GM18858 (cell line): ENCODE measurements around the gene TEP1.

ENCODE experiments used
- ATAC-seq: cut with Tn5 transposase; IDR thresholded peaks from one replicate; pipeline ENCODE4 v1.9.1; 2021; ENCODE audit not compliant: unreplicated experiment

TEP1 gene

DNA sequence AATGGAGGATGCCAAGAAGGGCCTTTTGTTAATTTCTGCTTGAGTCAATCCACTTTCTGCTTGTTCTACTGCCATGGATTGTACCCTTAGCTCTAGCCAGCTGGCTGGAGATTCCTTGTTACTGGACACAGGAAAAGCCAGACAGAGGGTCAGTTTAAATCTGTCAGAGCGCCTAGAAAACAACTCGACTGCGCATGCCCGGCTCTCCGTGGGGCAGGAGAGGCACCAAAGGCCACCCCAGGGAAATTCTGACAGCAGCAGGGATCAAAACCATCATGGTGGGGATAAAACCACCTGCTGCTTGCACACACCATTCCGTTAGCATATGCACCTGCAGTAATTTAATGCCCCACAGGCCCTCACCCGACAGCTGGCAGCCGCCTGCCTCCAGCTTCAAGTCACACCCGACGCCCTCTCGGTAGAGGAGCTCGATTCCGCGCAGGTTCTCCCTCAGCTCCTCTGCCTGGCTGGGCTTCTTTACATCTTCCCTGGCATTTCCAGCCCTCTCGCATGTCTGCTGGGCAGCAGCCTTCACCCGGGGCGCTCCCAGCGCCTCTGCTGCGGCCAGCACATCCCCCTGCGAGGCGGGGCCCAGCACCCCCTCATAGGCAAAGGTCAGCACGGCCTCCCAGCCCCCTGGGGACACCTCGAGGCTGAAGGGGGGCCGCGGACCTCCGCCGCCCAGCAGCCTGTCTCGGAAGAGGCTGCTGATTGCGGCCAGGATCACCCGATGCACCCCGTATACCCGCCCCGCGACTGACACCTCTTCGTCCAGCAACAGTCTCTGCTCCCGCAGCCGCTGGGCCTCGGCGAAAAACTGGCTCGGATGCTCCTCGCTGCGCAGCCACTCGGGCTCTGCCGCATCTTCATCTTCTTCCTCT is 21.6 kb upstream of the TEP1 start:
- no peak for ATAC-seq

DNA sequence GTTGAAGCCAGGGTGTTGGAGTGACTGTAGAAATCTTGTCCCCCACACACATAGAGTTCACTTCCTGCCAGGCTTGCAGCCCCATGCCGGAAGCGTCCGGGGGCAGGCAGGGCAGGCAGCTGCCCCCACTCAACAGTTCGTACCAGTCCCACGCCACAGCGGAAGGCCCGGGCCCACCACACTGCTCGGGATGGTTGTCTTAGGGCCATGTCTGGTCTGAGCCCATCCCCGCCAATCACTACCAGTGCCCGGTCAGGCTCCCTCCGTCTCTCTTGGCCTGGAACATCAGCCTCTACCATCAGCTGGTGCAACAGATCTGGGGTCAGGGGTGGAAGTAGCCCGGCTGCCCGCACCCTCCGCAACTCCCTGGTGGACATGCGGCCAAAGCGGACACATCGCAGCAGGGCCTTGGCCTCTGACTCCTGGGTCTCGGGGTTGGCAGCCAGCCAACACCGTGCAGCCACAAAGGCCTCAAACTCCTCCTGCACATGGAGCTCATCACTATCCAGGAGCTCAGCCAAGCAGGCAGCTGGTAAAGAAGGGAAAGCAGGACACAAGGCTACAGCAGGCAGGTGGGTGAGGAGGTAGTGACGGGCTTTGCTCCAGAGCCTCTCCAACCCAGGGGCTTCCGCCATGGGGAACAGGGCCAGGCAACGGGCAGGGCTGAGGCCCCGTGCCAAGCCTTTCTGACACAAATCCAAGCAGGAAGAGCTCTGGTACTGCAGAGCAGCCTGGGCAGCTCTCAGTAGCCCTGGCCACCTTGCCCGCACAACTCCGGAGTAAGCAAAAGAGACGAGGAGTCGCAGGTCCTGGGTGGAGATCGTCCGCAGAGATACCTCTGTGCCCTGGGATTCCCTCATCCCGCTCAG is 16.7 kb upstream of the TEP1 start:
- ATAC-seq, result no peak

DNA sequence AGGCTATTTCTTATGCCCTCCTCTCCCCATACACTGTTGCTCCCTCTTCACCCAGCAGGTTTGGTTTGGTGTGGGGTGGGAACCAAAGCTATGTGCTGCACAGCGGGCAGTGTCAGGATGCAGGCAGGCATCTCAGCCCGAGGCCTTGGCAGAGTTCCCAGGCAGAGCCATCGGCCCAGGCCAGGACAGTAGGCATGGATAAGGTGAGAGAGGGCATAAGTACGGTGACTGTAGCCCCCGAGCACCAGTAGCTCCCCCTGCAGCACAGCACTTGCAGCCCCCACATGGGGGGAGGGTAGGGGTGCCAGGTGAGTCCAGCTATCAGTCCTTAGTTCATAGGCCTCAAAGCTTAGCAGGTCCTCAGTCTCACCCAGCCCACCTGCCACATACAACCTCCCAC is 15.5 kb upstream of the TEP1 start:
- ATAC-seq, result no peak

DNA sequence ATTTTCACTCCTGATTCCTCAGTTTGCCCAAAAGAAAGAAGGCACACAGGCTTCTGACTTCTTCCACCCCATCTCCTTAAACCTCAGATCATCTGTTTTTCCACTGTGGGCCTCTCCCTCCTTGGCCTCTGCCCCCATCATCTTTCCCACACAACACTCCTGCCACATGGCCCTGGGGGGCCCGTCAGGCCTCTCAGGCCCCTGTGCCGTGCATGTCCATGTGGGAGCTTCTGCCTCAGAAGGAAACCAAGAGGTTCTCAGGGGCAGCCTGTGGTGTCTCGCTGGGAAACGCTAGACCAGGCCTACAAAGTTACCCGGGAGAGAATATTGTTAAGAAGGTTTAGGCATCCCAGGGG is 14.7 kb upstream of the TEP1 start:
- ATAC-seq, result peak; percentile 22

DNA sequence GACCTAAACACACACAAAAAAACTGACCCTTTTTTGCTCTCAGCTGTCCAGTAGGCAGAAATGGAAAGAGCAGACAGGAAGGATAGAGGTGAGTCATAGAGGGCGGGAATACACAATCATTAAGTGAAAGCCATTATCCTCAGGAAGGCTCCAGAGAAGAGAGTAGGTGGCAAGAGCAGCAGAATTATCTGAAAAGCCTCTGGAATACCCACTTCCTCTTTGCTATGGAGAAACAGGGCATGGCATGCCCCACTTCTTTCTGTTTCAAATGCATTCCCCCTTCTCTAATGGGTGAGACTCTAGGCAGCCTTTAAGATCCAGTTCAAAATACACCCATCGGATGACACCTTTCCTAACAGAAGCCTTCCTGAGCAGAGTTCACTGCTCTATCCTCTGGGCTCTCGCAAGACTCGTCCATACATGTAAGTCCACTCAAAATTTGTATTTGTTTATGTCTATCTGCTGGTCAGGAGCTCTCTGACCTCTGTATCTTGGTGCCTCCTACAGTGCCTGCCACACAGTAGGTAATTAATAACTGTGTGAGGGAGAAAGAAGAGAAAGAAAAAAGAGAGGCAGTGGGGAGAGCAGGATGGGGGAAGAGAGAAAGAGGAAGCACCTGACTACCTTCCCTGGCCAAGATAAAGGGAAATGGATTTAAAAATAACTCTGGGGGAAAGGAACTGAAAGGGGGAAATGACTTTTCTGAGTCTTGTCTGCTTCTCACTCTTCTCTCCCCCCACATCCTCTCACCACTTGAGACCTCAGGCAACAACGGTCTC is 14.1 kb upstream of the TEP1 start:
- peak; percentile 71 for ATAC-seq

DNA sequence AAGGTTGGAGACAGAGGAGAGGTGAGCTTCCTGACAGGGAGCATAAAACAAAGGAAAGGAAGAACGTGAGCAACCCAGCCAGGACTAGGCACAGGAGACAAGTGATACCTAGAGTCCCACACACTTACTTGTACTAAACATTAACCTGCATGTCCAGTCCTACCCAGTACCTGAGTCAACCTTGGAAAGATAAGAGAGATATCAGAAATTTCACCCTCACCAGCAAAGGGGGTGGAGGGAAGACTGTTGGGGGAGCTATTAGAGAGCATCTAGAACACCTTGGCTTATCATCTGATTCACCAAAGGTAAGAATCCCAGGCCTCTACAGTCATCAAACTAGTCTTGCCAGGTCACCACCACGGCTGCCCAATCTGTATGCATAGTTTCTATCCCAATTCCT is 11.6 kb upstream of the TEP1 start:
- no peak for ATAC-seq

DNA sequence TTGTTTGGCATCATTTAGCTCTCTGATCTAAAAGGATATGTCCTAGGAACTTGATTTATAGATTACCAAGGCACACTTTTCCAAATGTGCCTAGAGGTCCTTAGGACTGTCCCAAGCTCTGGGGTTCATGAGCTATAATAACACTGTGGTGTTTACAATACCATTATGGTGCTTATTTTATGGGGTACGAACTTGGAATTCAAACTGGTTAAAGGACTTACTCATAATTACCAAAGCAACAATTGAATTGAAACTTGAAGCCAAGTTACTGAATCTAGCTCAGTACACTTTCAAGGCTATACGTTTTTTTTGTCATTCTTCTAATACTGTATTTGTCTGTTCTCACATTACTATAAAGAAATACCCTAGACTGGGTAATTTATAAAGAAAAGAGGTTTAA is 9.6 kb upstream of the TEP1 start:
- ATAC-seq, result no peak

DNA sequence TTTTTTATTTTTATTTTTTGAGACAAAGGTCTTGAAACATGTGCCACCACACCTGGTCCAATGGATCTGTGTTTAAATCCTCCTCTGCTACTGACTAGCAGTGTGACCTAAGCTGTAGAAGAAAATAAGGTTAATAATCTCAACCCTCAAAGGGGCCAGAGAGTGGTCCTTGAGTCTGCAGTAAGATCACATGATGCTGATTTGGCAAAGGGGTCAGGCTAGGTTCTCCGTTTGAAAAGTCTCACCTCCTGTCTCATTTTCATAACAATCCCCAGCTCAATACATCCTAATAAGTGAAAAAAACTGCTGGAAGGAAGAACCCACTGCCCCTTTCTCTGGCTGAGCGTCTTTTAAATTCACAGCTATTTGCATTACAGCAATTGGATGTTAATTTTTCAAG is 8.0 kb upstream of the TEP1 start:
- ATAC-seq, result no peak

DNA sequence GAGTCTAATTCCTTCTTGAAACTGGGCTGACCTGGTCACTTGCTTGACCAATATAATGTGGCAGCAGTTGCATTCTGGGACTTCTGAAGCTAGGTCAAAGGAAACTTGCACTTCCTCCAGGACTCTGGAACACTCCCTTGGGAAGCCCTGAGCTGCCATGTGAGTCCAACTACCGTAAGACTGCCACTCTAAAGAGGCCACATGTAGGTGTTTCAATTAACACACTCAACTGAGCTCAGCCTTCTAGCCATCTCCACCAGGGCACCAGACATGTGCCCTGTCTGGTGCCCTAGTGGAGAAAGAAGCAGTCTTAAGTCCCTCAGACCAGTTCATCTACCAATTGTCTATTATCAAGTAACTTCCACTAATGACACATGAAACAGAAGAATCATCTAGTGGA is 6.1 kb upstream of the TEP1 start:
- ATAC-seq, result no peak

DNA sequence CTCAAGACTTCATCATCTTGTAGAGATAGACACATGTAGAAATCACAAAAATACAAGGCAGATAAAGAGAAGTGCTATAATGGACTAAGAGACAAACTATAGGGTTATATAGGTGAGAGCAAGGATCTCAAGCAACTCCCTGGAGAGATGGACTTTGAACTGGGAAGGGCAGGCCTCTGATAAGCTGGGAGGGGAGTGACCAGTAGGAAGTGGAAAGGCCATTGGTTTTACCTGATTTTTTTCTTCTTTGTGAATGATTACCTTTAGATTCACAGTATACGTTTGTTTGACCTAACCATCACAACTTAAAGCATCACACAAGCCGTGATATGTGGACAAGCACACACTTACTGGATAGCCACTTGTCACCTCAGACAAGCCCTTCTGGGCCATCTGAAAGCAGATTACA is 5.2 kb upstream of the TEP1 start:
- ATAC-seq, result no peak

DNA sequence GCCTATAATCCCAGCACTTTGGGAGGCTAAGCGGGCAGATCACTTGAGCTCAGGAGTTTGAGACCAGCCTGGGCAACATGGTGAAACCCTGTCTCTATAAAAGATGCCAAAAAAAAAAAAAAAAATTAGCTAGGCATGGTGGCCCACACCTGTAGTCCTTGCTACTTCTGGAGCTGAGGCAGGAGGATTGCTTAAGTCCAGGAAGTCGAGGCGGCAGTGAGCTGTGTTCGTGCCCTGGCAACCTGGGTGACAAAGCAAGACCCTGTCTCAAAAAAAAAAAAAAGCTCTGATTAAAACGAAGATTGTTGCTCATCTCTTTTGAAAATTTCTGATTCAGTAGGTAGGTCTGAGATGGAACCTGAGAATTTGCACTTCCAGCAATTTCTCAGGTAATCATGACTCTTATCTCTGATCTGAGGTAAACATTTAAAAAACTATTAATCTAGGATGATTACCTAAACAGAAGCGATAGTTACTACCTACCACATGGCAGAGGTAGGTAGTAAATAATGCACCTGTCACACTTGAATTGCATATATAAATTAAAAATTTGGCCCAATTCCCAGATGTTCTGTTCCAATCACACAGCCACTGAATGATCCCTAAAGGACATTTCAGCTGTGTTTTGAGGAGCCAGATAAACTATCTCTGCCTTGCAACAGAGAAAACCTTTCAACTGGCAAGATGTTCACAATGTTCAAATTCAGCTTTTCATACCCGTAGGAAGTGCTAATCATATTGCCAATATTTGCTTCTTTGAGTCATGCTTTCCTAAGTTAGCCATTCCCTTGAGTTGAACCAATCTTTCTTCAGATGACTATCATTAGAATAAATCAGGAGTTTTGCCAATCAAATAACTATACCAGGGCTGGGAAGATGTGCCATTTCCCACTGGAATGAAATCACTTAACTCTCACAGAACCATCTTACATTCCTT is 4.2 kb upstream of the TEP1 start:
- no peak for ATAC-seq

DNA sequence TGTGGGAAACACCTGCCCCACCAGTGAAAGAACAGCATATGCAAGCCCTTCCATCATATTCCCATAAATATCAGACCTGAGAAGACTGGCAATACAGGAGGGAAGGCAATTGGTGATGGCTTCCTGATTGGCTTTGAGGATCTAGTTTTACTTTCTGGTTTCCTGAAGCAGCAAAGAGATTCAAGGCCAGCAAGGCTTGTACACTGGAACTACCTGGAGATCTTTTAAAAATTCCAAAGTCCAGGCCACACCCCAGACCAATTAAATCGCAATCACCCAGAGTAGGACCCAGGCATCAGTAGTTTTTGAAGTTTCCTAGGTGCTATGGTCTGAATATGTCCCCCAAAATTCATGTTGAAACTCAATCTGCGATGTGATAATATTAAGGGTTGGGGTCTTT is 2.9 kb upstream of the TEP1 start:
- no peak for ATAC-seq

DNA sequence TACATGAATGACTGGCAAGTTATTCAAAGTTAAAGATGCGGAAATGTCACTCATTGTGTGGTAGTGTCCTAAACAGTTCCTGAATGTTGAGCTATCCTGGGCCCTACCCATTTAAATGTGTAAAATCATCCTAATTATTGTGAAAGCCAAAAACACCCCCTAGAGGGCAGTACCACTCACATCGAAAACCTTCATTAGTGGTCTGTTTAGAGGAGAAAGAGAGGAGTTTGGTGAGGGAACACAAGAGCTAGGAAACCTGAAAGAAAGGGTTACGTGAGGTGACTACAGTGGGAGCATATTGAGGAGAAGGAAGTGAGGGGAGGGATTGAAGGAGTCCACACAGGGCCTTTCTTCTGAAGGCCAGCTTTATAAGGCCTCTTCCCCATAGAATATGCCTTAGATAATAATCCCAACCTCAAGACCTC is 2.5 kb upstream of the TEP1 start:
- peak; percentile 34 for ATAC-seq

DNA sequence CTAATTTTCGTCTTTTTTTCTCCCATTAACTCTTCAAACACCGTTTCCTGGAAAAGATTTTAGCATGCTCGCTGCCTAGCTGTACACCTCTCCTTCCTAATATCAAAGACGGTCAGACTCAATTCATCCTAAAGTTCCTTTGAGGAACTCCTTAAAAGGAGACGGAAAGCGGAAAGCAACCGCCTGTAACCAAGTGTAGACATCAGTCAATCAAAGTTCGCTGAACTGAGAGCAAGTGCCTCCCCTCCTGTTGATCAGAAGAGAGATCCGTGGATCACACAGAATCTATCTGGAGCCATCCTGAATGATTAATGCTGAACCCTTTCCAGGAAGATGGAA is 412 bp upstream of the TEP1 start:
- ATAC-seq, result no peak

DNA sequence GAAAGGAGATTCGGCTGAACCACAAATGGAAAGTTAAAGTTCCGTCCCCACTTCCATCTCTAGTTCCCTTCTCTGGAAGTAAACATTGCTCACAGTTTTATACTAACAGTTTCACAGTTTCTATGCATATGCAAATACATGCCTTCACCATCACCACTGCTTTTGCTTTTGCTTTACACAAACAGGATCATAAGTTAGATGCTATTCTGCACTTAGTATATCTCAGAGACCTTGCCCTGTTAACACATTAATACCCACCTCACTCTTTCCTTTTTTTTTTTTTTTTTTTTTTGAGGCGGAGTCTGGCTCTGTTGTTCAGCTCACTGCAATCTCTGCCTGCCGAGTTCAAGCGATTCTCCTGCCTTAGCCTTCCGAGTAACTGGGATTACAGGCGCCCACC is 890 bp downstream of the TEP1 start:
- peak; percentile 65 for ATAC-seq

DNA sequence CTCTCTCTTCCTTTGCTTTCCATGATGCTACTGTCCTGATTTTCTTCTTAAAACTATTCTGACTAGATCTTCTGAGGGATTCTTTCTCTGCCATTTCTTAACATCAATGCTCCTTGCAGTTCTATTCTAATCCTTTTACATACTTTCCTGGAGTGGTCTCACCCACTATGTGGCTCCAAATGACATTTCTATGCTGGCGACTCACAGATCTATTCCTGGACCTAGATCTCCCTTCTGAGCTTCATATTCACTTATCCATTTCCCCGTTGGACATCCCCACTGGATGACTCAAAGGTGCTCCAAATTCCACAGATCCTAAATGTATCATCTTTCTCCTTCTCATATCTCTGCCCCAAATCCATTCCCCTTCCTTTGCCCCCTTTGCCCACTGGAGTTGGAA is 4.1 kb downstream of the TEP1 start:
- ATAC-seq, result no peak

DNA sequence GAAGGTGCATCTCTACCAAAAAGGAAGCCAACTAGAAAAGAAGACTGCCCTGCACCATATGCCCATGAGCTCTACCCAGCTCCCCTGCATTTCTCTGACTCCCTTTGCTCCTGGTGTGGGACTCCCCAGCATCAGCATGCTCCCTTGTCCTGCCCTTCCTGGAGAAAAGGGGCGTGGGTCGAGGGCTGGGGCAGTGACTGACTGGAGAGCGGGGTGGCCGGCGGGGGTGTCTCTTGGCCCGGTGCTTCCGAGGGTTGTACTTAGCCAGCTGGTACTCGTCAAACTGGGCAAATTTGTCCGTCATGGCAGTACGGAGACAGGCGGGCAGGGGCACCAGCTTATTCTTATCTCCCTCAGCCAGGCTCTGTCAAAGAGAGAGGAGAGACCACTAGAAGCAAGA is 9.8 kb downstream of the TEP1 start:
- no peak for ATAC-seq

DNA sequence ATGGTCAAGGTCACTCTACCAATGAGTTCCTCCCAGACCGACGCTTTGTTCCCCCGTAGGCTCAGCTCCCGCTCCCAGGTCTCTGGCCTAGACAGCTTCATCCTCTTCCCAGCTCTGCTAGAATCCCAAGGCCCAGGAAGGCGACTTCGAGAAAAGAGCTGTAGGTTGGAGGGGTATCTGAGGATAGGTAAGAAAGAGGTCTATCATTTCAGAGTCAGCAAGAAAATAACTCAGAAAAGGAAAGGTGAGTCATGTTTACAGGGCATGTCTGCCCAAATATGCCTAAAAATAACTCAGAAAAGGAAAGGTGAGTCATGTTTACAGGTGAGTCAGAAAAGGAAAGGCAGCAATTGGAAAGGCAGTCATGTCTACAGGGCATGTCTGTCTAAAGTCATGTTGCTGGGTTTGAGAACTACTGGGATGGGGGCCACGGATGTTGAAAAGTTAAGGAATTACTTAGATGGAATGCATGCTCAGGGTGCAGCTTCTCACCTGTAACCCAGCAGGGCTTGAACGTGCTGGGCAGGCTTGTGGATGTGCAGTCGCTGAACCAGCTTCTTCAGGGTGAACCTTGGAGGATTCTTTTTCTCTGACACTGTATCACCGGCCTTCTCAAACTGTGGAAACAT is 12.2 kb downstream of the TEP1 start:
- no peak for ATAC-seq

DNA sequence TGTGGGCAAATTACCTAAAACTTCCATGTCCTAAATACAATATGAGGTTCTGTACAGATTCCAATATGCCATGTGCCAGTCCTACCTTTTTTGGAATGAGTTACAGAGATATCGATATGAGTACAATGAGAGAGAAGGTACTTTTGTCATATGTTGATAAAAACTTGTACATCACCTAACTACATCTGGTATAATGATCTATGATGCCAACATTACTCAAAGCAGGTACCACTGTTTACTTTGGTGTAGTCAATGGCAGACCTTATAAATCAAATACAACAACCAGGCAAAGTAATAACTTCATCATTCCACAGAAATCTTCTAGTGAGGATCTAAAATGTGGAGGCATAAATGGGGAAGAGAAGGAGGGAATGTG is 12.7 kb downstream of the TEP1 start:
- ATAC-seq, result no peak

DNA sequence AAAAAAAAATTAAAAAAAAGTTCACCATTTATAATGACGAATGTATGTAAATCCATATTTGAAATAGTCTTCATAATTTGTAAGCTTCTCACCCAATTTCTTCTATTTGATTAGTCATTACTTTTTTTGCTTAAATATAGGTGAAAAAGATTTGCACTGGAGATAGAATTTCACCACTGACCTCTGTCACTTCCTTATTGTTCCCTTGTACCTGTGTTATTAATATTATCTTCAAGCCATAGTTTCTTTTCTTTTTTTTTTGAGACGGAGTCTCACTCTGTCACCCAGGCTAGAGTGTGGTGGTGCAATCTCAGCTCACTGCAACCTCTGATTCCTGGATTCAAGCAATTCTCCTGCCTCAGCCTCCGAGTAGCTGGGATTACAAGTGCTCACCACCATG is 15.8 kb downstream of the TEP1 start:
- ATAC-seq, result no peak
